GM18505 (cell line): Measurements from ENCODE around the gene ZNF107.

ENCODE experiments used
- ATAC-seq: cut with Tn5 transposase; IDR thresholded peaks from one replicate; pipeline ENCODE4 v1.9.1; 2021; ENCODE audit not compliant: unreplicated experiment
- POLR2A ChIP-seq: IDR thresholded peaks from 4 replicates; pipeline ENCODE4 v1.6.1; 2011; ENCODE audit warnings: borderline replicate concordance; ENCODE audit not compliant: insufficient read depth, insufficient read length; ENCODE audit errors: extremely low read depth

The ZNF107 gene

DNA sequence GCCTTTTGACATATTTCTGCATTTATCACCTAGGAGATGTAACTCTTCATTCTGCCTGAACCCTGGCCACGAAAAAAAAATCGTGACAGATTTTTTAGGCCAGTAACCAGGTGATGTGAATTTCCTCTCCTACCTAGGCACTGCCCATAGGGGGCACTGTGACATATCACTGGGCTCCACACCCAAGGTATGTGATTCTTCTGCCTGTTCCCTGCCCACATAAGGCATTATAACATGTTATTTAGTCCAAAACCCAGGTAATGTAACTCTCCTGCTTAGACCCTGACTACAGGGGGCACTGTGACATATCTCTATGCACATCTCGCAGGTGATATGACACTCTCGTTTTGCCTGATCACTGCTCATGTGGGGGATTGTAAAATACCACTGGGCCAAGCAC lies 29.5 kb upstream of the ZNF107 start:
- TF ChIP-seq POLR2A: no peak
- no peak for ATAC-seq

DNA sequence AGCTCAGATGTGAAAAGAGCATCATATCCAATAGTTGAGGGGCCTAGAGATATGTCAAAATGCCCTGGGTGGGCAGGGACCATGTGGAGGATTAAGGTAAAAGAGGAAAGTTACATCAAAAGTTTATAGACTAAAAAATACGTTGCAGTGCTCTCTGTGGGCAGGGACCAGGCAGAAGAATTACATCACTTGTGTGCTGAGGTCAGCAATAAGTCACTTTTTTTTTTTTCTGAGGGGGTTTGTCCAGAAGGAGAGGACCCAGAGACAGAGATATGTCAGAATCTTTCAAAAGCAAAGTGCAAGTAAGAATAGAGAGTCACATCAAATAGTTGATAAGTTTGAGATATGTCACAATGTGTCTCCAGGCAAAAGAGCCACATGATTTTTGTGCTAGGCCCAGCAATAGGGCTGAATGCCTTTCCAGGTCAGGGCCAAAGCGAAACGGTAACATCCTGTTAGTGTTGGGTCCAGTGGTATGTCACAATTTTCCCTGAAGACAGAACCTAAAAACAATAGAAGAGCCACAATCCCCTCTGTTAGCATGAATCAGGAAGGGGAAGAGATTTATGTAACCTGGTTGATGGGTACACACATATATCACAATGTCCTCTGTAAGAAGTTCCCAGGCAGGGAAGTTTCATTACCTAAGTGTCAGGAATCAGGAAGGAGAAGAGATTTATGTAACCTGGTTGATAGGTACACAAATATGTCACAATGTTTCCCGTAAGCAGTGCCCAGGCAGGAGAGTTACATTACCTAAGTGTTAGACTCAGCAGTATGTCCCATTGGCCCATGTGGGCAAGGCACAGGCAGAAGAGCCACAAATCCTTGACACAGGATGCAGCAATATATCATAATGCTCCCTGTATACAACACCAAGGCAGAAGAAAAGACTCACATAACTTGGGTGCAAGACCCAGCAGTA lies 28.1 kb upstream of the ZNF107 start:
- TF ChIP-seq POLR2A: no peak
- no peak for ATAC-seq

DNA sequence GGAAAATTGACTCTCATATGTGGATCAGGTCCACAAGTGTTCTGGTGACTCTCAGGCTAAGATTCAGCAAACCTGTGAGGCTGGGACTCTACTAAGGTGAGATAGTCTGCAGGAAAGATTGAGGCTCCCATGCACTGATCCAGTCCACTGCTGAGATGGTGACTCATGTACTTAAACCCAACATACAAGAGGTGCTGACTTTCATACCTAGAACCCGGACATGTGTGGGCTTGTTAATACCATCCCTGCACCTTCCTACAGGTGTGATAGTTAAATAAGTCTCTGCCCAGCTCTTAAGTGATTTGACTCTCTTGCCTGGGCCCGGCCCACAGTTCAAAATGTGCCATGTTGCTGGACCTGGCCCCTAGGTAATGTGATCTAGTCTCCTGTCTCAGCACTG lies 27.1 kb upstream of the ZNF107 start:
- ATAC-seq: no peak
- no peak for TF ChIP-seq POLR2A

DNA sequence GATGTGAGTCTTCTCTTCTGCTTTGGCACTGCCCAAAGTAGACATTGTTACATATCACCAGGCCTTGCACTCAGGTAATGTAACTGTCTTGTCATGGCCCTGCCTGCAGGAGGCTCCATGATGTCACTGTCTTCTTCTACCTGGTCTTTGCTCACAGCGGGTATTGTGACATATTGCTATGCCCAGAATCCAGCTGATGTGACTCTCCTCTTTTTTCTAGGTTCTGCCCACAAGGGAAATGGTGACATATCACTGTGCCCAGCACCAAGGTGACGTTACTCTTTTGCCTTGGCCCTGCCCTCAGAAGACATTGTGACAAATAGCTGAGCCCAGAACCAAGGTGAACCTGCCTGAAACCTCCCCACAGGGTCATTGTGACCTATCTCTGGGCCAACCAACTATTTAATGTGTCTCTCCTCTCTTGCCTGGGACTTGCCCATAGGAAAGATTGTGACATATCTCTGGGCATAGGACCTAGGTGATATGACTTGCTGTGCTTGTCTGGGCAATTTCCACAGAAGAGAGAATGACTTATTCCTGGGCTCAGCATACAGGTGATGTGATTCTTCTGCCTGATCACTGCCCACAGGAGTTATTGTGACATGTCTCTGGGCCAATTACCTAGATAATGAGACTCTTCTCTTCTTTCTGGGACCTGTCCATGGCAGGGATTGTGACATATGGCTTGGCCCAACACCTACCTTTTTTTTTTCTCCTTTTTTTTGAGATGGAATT lies 26.5 kb upstream of the ZNF107 start:
- ATAC-seq: no peak
- no peak for TF ChIP-seq POLR2A

DNA sequence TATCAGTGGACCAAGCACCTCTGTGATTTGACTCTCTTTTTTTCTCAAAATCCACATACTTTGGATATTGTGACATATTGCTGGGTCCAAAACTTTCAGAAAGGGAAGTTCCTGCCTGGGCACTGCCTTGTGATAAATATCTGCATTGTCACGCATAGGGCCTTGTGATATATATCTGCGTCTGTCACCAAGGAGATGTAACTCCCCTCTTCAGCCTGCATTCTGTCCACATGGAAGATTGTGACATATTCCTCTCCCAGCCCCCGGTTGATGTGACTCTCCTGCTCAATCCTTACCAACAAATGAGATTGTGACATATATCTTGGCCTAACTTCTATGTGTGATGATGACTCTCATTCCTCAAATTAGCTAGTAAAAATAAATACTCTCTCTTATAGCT lies 25.4 kb upstream of the ZNF107 start:
- no peak for ATAC-seq
- TF ChIP-seq POLR2A: no peak

DNA sequence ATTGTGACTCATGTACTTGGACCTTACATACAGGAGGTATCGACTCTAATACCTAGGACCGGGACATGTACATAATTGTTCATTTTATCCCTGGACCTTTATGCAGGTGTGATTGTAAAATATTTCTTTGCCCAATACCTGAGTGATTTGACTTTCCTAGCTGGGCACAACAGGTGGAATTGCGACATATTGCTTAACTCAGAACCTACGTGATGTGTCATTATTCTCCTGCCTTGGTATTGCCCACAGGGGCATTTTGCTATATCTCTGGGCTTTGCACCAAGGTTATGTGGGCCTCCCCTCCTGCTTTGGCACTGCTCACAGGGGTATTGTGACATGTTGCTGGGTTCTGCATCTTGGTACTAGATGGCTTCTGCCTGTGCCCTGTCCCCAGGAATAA lies 23.9 kb upstream of the ZNF107 start:
- TF ChIP-seq POLR2A: no peak
- ATAC-seq: no peak

DNA sequence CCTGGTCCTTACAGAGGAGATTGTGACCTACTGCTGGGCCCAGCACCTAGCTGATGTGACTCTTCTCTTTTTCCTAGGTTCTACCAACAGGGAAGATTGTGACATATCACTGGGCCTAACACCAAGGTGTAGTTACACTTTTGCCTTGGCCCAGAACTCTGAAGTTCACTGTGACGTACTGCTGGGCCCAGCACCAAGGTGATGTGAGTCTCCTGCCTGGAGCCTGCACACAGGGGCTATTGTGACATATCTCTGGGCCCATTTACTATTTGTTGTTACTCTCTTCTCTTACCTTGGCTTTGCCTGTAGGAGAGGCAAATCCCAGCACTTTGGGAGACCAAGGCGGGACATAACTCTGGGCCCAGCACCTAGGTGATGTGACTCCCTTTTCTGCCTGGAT lies 23.1 kb upstream of the ZNF107 start:
- no peak for TF ChIP-seq POLR2A
- no peak for ATAC-seq

DNA sequence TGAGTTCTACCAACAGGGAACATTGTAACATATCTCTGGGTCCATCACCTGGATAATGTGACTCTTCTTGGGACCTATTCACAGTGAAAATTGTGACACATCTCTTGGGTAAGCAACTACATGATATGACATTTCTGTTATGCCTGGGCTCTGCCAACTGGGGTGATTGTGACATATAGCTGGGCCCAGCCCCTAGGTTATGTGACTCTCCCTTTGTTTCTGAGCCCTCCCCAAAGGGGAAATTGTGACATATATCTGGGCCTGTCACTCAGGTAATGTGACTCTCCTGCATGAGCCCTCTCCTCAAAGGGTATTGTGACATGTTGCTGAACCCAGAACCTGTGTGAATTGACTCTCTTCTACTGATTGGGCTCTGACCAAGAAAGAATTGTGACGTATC lies 22.4 kb upstream of the ZNF107 start:
- no peak for TF ChIP-seq POLR2A
- no peak for ATAC-seq

DNA sequence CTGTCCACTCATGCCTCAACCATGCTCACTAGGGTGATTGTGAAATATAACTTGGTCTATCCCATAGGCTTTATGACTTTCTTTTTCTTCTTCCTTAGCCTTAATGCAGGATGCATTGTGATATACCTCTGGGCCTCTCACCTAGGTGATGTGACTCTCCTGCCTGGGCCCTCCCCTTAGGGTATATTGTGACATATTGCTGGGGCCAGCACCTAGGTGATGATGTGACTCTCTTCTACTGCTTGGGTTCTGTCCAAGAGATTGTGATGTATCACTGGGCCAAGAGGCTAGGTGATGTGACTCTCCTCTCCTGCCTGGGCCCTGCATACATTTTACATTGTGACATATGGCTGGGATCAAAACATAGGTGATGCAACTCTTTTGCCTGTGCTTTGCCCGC lies 14.7 kb upstream of the ZNF107 start:
- no peak for TF ChIP-seq POLR2A
- no peak for ATAC-seq

DNA sequence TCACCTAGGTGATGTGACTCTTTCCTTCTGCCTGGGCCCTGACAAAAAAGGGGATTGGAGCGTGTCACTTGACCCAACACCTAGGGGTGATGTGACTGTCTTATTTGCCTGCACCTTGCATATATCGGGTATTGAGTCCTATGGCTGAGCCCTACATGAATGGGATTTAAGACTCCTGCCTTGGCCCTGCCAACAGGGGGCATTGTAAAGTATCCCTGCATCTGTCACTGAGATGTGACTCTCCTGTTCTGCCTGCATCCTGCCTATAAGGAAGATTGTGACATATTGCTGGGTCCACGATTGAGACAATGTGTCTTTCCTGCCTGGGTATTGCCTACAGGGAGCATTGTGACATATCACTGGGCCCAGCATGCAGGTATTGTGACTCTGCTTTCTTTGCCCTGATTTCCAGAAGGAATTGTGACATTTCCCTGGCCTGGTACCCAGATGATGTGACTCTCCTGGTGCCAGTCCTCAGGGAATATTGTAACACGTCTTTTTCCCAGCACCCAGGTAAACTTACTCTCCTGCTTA lies 14.2 kb upstream of the ZNF107 start:
- ATAC-seq: no peak
- TF ChIP-seq POLR2A: no peak

DNA sequence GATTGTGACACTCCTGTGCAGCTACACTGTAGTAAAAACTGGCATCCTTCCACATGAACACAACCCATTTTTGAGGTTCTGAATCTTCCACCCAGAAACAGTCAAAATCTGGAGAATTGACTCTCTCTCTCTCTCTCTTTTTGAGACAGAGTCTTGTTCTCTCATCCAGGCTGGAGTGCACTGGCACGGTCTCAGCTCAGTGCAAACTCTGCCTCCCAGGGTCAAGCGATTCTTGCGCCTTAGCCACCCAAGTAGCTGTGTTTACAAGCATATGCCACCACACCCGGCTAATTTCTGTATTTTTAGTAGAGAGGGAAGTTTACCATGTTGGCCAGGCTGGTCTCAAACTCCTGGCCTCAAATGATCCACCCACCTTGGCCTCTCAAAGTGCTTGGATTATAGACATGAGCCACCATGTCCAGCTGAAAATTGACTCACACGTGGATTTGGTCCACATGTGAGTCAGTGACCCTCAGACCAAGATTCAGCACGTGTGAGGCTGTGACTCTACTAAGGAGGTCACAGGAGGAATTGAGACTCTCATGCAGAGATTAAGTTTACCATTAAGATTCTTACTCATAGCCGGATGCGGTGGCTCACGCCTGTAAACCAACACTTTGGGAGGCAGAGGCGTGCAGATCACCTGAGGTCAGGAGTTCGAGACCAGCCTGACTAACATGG lies 12.1 kb upstream of the ZNF107 start:
- no peak for ATAC-seq
- no peak for TF ChIP-seq POLR2A

DNA sequence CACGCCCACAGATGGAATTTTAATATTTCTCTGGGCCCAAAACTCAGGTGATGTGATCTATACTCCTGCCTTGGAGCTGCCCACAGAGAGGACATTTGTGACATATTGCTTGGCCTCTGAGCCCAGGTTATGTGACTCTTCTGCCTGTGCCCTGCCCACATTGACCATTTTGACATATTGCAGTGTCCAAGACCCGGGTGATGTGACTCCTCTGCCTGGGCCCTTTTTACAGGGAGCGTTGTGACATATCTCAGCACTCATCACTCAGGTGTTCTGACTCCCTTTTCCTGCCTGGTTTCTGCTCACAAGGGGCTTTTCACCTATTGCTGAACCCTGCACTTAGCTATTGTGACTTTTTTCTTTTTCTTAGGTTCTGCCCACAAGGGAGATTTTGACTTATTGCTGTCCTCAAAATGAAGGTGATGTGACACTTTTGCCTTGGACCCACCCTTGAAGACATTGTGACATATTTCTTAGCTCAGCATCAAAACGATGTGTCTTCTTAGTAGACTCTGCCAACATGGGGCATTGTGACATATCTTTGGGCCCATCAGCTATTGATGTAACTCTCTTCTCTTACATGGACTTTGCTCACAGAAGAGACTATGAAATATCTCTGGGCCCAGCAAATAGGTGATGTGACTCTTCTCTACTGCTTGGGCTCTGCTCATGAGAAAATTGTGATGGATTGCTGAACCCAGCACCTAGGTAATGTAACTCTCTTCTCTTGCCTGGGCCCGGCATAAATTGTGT lies 11.0 kb upstream of the ZNF107 start:
- no peak for TF ChIP-seq POLR2A
- no peak for ATAC-seq

DNA sequence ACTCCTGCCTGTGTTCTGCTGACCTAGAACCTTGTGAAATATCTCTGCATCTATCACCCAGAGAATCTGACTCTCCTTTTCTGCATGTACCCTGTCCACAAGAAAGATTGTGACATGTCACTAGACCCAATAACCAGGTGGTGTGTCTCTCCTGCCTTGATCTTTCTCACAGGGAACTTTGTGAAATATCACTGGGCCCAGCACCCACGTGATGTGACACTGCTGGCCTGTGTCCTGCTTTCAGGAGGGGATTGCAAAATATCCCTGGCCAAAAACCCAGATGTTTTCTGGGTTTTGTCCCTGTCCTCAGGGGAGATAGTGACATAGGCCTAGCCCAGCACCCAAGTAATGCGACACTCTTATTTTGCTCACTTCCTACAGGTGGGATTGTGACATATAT lies 10.1 kb upstream of the ZNF107 start:
- no peak for TF ChIP-seq POLR2A
- no peak for ATAC-seq
